HG02642 (cell line): ENCODE data around the gene KLK13.

Source experiments
- ATAC-seq: cut with Tn5 transposase; IDR thresholded peaks from one replicate; pipeline ENCODE4 v1.9.1; 2021; ENCODE audit warnings: mild to moderate bottlenecking; ENCODE audit not compliant: unreplicated experiment, poor library complexity

Gene KLK13

GRCh38 chr19:51064534-51065220, at the start of gene KLK13:
KLK13 (minus strand) TSS chr19:51065092; CDS start chr19:51065067, 25 bp downstream.
- no peak for ATAC-seq

- no peak for ATAC-seq
These were observed 49.3 kb upstream of the KLK13 start for GRCh38 chr19:51114087-51114729.

GRCh38 chr19:51111606-51112005, 46.7 kb upstream of the KLK13 start:
- ATAC-seq, result no peak

- ATAC-seq, result no peak
These were observed 45.7 kb upstream of the KLK13 start for GRCh38 chr19:51110666-51110971.

GRCh38 chr19:51108805-51109146, 43.9 kb upstream of the KLK13 start:
- peak; percentile 44 for ATAC-seq

GRCh38 chr19:51108066-51108804, 43.3 kb upstream of the KLK13 start, which contains the start of gene CTU1:
CTU1 (minus strand) TSS chr19:51108409; CDS start chr19:51104569, 3,840 bp downstream.
- ATAC-seq, result peak; percentile 92

GRCh38 chr19:51107406-51108065, 42.6 kb upstream of the KLK13 start:
- no peak for ATAC-seq

GRCh38 chr19:51103926-51104341, 39.0 kb upstream of the KLK13 start:
- no peak for ATAC-seq

- no peak for ATAC-seq
These were observed 38.1 kb upstream of the KLK13 start for GRCh38 chr19:51102991-51103390.

- ATAC-seq, result no peak
These were observed 36.4 kb upstream of the KLK13 start for GRCh38 chr19:51101171-51101865.

GRCh38 chr19:51100601-51101000, 35.7 kb upstream of the KLK13 start:
- no peak for ATAC-seq

- no peak for ATAC-seq
These were observed 34.1 kb upstream of the KLK13 start for GRCh38 chr19:51099047-51099382.

GRCh38 chr19:51098365-51099046, 33.6 kb upstream of the KLK13 start:
- ATAC-seq, result no peak

GRCh38 chr19:51097796-51098195, 32.9 kb upstream of the KLK13 start:
- ATAC-seq, result no peak

GRCh38 chr19:51097166-51097738, 32.4 kb upstream of the KLK13 start:
- ATAC-seq, result no peak

GRCh38 chr19:51096473-51097165, 31.7 kb upstream of the KLK13 start:
- no peak for ATAC-seq

GRCh38 chr19:51094696-51095279, 29.9 kb upstream of the KLK13 start:
- ATAC-seq, result no peak

- ATAC-seq, result no peak
These were observed 28.8 kb upstream of the KLK13 start for GRCh38 chr19:51093510-51094345.
